HCT116 (cell line): ENCODE results near the gene CYGB. TPM values are rescaled to one million over a fixed set of nuclear protein-coding genes. Genes with fewer than 3 reads are reported as not detected.

ENCODE experiments used
- ATAC-seq: fragments of 200-7000 bp; cut with Tn5 transposase; 2 replicates; pipeline ENCODE4 v1.9.1; 2020; ENCODE audit warnings: mild to moderate bottlenecking, moderate library complexity
- BruUV-seq: library from RNA; stranded (reverse); fragments of 400-500 nt; replicated peaks from 2 replicates; lab custom pipeline; 2021; lab: Mats Ljungman, UMichigan
- CTCF ChIA-PET: fragments of 300-600 bp; sonication (Branson Sonifier 250); formaldehyde crosslinking; loops from one replicate; lab custom pipeline; 2021; ENCODE audit warnings: antibody characterized with exemption; lab: Charles Lee
- POLR2A ChIA-PET: fragments of 300-600, 350-600 bp; sonication (Branson Sonifier 250); formaldehyde crosslinking; loops from one replicate; lab custom pipeline; 2021; ENCODE audit warnings: antibody characterized with exemption; lab: Charles Lee
- RAD21 ChIA-PET, 2 experiments: fragments of 300-600 bp; sonication (Branson Sonifier 250); formaldehyde crosslinking; loops; one replicate each; lab custom pipeline; 2023; ENCODE audit warnings: low total read pairs in 2 of 2; ENCODE audit not compliant: uncharacterized antibody in 2 of 2, unreplicated experiment in 2 of 2, low non-redundant PET in 1 of 2; lab: Charles Lee
- DNase-seq: peaks from one replicate; pipeline ENCODE4 v3.0.0-alpha.2; 2010; ENCODE audit warnings: low read depth, low spot score
- H2AFZ ChIP-seq: fragments of 200-600 bp; shearing (Covaris generic), sonication (generic); 2 replicates; pipeline ENCODE4 v1.6.1; 2017; ENCODE audit warnings: low read depth, mixed run types, mixed read lengths, antibody characterized with exemption, low read length; ENCODE audit not compliant: poor library complexity, severe bottlenecking
- H3K27ac ChIP-seq: 2 replicates; pipeline ENCODE4 v1.5.1; 2012; ENCODE audit warnings: low read depth, low read length
- H3K27me3 ChIP-seq: fragments of 200-600 bp; sonication (generic); 2 replicates; pipeline ENCODE4 v1.6.1; 2016; ENCODE audit warnings: mixed run types, low read length, mixed read lengths; ENCODE audit not compliant: insufficient read depth
- H3K36me3 ChIP-seq, 2 experiments: fragments of 200-500 bp in 1 of 2; fragments of 200-600 bp in 1 of 2; sonication (Bioruptor generic) in 1 of 2; sonication (generic) in 1 of 2; 2 replicates each; pipeline versions ENCODE4 v1.5.1 to v1.6.1; 2014 to 2016; ENCODE audit warnings: low read length in 2 of 2, inconsistent platforms in 1 of 2, mixed read lengths in 1 of 2, mixed run types in 1 of 2; ENCODE audit not compliant: insufficient read depth in 2 of 2, control insufficient read depth in 1 of 2
- H3K4me1 ChIP-seq, 2 experiments: fragments of 200-600 bp in 1 of 2; sonication (generic) in 1 of 2; 2 replicates each; pipeline versions ENCODE4 v1.5.1 to v1.6.1; 2012 to 2017; ENCODE audit warnings: low read length in 2 of 2, inconsistent platforms in 1 of 2, mild to moderate bottlenecking in 1 of 2, mixed read lengths in 1 of 2, mixed run types in 1 of 2, moderate library complexity in 1 of 2; ENCODE audit not compliant: insufficient read depth in 2 of 2, control insufficient read depth in 1 of 2
- H3K4me2 ChIP-seq: fragments of 200-600 bp; sonication (generic); 2 replicates; pipeline ENCODE4 v1.6.1; 2017; ENCODE audit warnings: mixed run types, low read length, mixed read lengths
- H3K4me3 ChIP-seq, 2 experiments: fragments of 200-600 bp in 1 of 2; sonication (generic) in 1 of 2; replicated peaks in 1 of 2; 2 replicates each; pipeline ENCODE4 v1.5.1; 2011 to 2016; ENCODE audit warnings: low read length in 2 of 2, control low read depth in 1 of 2, low read depth in 1 of 2, mild to moderate bottlenecking in 1 of 2, mixed read lengths in 1 of 2, mixed run types in 1 of 2
- H3K79me2 ChIP-seq: fragments of 200-600 bp; sonication (generic); 2 replicates; pipeline ENCODE4 v1.6.1; 2017; ENCODE audit warnings: mild to moderate bottlenecking, mixed run types, low read length, moderate library complexity, mixed read lengths; ENCODE audit not compliant: insufficient read depth
- H3K9ac ChIP-seq: fragments of 200-600 bp; sonication (generic); 2 replicates; pipeline ENCODE4 v1.6.1; 2016; ENCODE audit warnings: low read length, mixed read lengths
- H3K9me2 ChIP-seq: fragments of 200-600 bp; sonication (generic), shearing (Covaris generic); 2 replicates; pipeline ENCODE4 v1.6.1; 2017; ENCODE audit warnings: mixed run types, mild to moderate bottlenecking, moderate library complexity; ENCODE audit not compliant: insufficient read depth
- H3K9me3 ChIP-seq, 2 experiments: fragments of 200-500 bp in 1 of 2; fragments of 200-600 bp in 1 of 2; sonication (Bioruptor generic) in 1 of 2; sonication (generic) in 1 of 2; 2 replicates each; pipeline ENCODE4 v1.6.1; 2014 to 2017; ENCODE audit warnings: low read length in 2 of 2, mixed read lengths in 2 of 2, inconsistent platforms in 1 of 2, low read depth in 1 of 2, mild to moderate bottlenecking in 1 of 2, mixed run types in 1 of 2, moderate library complexity in 1 of 2; ENCODE audit not compliant: control insufficient read depth in 1 of 2, insufficient read depth in 1 of 2
- H4K20me1 ChIP-seq: fragments of 200-600 bp; sonication (generic), shearing (Covaris generic); 2 replicates; pipeline ENCODE4 v1.6.1; 2017; ENCODE audit warnings: mixed run types, mild to moderate bottlenecking, moderate library complexity; ENCODE audit not compliant: insufficient read depth
- ATF3 ChIP-seq: IDR thresholded peaks from 2 replicates; pipeline ENCODE4 v1.6.1; 2012
- CEBPB ChIP-seq: IDR thresholded peaks from 2 replicates; pipeline ENCODE4 v1.6.1; 2012; ENCODE audit warnings: low read depth
- CTCF ChIP-seq, 3 experiments: fragments of 200-600 bp in 1 of 3; sonication (generic) in 1 of 3; IDR thresholded peaks in 2 of 3; conservative IDR thresholded peaks in 1 of 3; 2 replicates each; pipeline ENCODE4 v1.5.1; 2012 to 2017; ENCODE audit warnings: low read depth in 2 of 3, low read length in 2 of 3, antibody characterized with exemption in 1 of 3, borderline replicate concordance in 1 of 3, control low read depth in 1 of 3, mild to moderate bottlenecking in 1 of 3, mixed read lengths in 1 of 3, mixed run types in 1 of 3, moderate library complexity in 1 of 3; ENCODE audit not compliant: insufficient read depth in 1 of 3
- EGR1 ChIP-seq: IDR thresholded peaks from 2 replicates; pipeline ENCODE4 v1.6.1; 2012; ENCODE audit warnings: low read depth
- EZH2 ChIP-seq: fragments of 200-600 bp; sonication (generic); IDR thresholded peaks from 2 replicates; pipeline ENCODE4 v1.6.1; 2017; ENCODE audit warnings: antibody characterized with exemption, mixed run types
- JUND ChIP-seq: IDR thresholded peaks from 2 replicates; pipeline ENCODE4 v1.6.1; 2012
- POLR2A ChIP-seq: IDR thresholded peaks from 2 replicates; pipeline ENCODE4 v1.7.0; 2011; ENCODE audit warnings: borderline replicate concordance; ENCODE audit not compliant: insufficient read depth, insufficient read length; ENCODE audit errors: extremely low read depth
- REST ChIP-seq: IDR thresholded peaks from 2 replicates; pipeline ENCODE4 v1.6.1; 2012; ENCODE audit warnings: low read depth
- SIN3A ChIP-seq: IDR thresholded peaks from 2 replicates; pipeline ENCODE4 v1.6.1; 2012; ENCODE audit warnings: low read depth
- TCF7L2 ChIP-seq: IDR thresholded peaks from 2 replicates; pipeline ENCODE4 v1.7.0; 2011; ENCODE audit warnings: borderline replicate concordance, inconsistent platforms; ENCODE audit not compliant: insufficient read depth, insufficient read length; ENCODE audit errors: extremely low read depth
- ZBTB33 ChIP-seq: IDR thresholded peaks from 2 replicates; pipeline ENCODE4 v1.6.1; 2011; ENCODE audit warnings: mild to moderate bottlenecking, low read length, moderate library complexity; ENCODE audit not compliant: insufficient replicate concordance; ENCODE audit errors: extremely low read depth
- intact Hi-C: fragments of 100-400 bp; cut with micrococcal nuclease; formaldehyde crosslinking; loops from 2 replicates; pipeline ENCODE4 v1.10.0; 2022
- total RNA-seq: library from RNA; stranded (reverse); gene quantifications from one replicate; pipeline ENCODE4 v1.2.1, GENCODE V29; 2021; ENCODE audit not compliant: unreplicated experiment

CYGB gene
- total RNA-seq, 1 experiment from 2014 or later, result 0.66 TPM

GRCh38 chr17:76499267-76499667 is 38.2 kb downstream of the CYGB start:
- ChIA-PET POLR2A (interaction anchor here (0.9 to 1.6 kb wide), 4 partner anchors 41 to 145 kb away, joined by 3 to 7 read pairs (median 3); partner anchors contain the start of gene PRPSAP1), CTCF (interaction anchor here (0.5 to 2.2 kb wide), 4 partner anchors 24 to 616 kb away, joined by 3 to 12 read pairs (median 4); no protein-coding TSS in a partner anchor), RAD21 (no interaction called here)
- Histone ChIP-seq H3K27me3 (no peaks in the 10 kb centered on the region), H2AFZ (no peak overlapping the region), H3K4me2 (peak overlapping the region; percentile 97), H3K4me1 (peaks cover 32 to 39% of the 10 kb centered on the region in 2 experiments), H3K36me3 (no peaks in the 10 kb centered on the region; a peak in 1 of 4 replicates), H3K9ac (peak overlapping the region; percentile 82), H4K20me1 (peaks cover 5% of the 10 kb centered on the region; the same call in 1 of the 2 replicates), H3K79me2 (peaks cover 56% of the 10 kb centered on the region), H3K9me3 (no peaks in the 10 kb centered on the region), H3K9me2 (no peaks in the 10 kb centered on the region), H3K27ac (peak overlapping the region; percentile 96), H3K4me3 (peak overlapping the region; percentile 92 to 100)
- DNase-seq (no peak), ATAC-seq (no peak)
- no TSS peak for BruUV-seq
- TF ChIP-seq ZBTB33 (no peak), TCF7L2 (peak; percentile 90)
- intact Hi-C loops, result no loop called here

GRCh38 chr17:76498876-76499251 is 38.6 kb downstream of the CYGB start:
- Histone ChIP-seq H3K4me1 (peaks cover 30 to 37% of the 10 kb centered on the region in 2 experiments), H3K9me2 (no peaks in the 10 kb centered on the region), H3K27ac (peak overlapping the region; percentile 96), H3K27me3 (no peaks in the 10 kb centered on the region), H3K79me2 (peaks cover 56% of the 10 kb centered on the region), H3K9me3 (no peaks in the 10 kb centered on the region), H4K20me1 (peaks cover 5% of the 10 kb centered on the region; the same call in 1 of the 2 replicates), H3K36me3 (no peaks in the 10 kb centered on the region; a peak in 1 of 4 replicates), H2AFZ (no peak overlapping the region), H3K4me3 (peak overlapping the region; percentile 92 to 100), H3K9ac (peak overlapping the region; percentile 82), H3K4me2 (peak overlapping the region; percentile 97)
- intact Hi-C loops, result no loop called here
- TF ChIP-seq REST, result no peak
- no peak for TF ChIP-seq EZH2
- no peak for TF ChIP-seq SIN3A
- no peak for TF ChIP-seq ATF3
- no peak for TF ChIP-seq EGR1
- TF ChIP-seq CTCF (IDR thresholded peaks at IDR 0.05 in 2 of 3, conservative IDR thresholded peaks at IDR 0.05 in 1 of 3; ENCODE audit: borderline replicate concordance in 1 of 3, insufficient read depth in 1 of 3, low read depth in 2 of 3, low read length in 2 of 3), result no peak
- no peak for TF ChIP-seq CEBPB
- TF ChIP-seq JUND, result no peak
- no peak for TF ChIP-seq POLR2A
- ChIA-PET RAD21 (no interaction called here), CTCF (interaction anchor here (1.3 to 2.2 kb wide), 3 partner anchors 24 to 133 kb away, joined by 3 to 12 read pairs (median 6); no protein-coding TSS in a partner anchor), POLR2A (interaction anchor here (1.0 to 1.6 kb wide), 3 partner anchors 40 to 145 kb away, joined by 3 to 7 read pairs (median 3); partner anchors contain the start of gene PRPSAP1)
- no TSS peak for BruUV-seq
- DNase-seq (no peak), ATAC-seq (no peak)
